ENCODE measurements around the gene TMEM9. TPM values are rescaled to one million over a fixed set of nuclear protein-coding genes. Genes with fewer than 3 reads are reported as not detected.

The TMEM9 gene
- total RNA-seq, 2 experiments from 2014 or later: 21.8 to 23.8 TPM

- POLR2A ChIA-PET: interaction anchor here (0.6 to 1.1 kb wide), 5 partner anchors 38 to 142 kb away, joined by 3 to 6 read pairs (median 3); no protein-coding TSS in a partner anchor
Observed at GRCh38 chr1:201114245-201115131, 39.8 kb downstream of the TMEM9 start.

DNA sequence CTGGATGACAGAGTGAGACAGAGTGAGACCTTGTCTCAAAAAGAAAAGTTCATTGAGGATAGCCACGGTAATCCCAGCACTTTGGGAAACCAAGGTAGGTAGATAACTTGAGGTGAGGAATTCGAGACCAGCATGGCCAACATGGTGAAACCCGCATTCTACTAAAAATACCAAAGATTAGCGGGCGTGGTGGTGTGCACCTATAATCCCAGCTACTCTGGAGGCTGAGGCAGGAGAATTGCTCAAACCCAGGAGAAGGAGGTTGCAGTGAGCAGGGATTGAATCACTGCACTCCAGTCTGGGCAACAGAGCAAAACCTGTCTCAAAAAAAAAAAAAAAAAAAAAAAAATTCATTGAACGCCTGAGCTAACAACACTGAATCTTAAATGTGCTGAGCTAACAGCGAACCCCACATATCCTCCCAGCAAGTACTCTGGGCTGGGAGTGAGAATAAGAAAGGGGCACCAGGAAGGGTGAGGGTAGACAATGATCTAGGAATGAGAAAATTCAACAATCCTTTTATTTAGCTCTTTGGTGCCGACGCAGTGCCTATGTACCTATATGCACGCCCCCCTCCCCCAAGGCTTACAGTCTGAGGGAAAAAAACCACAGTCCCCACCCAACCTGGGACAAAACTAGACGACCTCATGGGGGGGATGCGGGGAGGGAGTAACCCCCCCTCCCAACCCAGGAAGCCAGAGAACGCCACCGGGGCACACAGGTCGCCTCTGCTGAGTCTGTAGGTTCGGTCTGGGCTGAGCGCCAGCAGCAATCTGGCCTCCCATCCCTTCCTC, 40.6 kb downstream of the TMEM9 start:
- POLR2A ChIA-PET: interaction anchor here (0.6 to 1.1 kb wide), 5 partner anchors 39 to 141 kb away, joined by 3 to 6 read pairs (median 3); no protein-coding TSS in a partner anchor

More at GRCh38 chr1:201114245-201115131, 39.8 kb downstream of the TMEM9 start:
- CTCF ChIA-PET: interaction anchor here (0.6 to 2.0 kb wide), 9 partner anchors 29 to 496 kb away, joined by 3 to 9 read pairs (median 4); partner anchors contain the start of gene TMEM9

DNA sequence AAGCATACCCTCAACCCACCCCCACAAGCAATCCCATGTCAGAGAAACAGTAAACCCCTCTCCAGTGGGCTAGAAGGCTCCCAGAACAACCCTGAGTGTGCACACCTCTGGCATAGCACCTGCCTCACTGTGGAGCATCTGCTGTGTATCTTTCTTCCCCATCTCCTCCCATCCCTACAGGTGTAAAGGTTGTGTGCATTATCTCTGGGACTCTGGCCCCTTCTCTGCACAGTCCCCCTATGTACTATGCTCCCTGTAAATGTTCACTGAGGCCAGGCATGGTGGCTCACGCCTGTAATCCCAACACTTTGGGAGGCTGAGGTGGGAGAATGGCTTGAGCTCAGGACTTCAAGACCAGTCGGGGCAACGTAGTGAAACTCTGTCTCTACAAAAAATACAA, 41.3 kb downstream of the TMEM9 start:
- ChIA-PET CTCF (interaction anchor here (0.7 to 1.0 kb wide), 2 partner anchors 69 to 71 kb away, joined by 3 read pairs; no protein-coding TSS in a partner anchor), POLR2A (no interaction called here)

More for the DNA sequence above, 40.6 kb downstream of the TMEM9 start:
- CTCF ChIA-PET: interaction anchor here (0.6 to 2.0 kb wide), 10 partner anchors 28 to 495 kb away, joined by 3 to 9 read pairs (median 4); no protein-coding TSS in a partner anchor

GRCh38 chr1:201112173-201112731, 42.0 kb downstream of the TMEM9 start, which contains the start of gene CACNA1S:
Gene CACNA1S, minus strand, starts transcription at chr1:201112426. Its CDS starts 87 bp downstream, at chr1:201112339.
- POLR2A ChIA-PET: interaction anchor here (0.6 kb wide), 1 partner anchor 54 kb away, joined by 3 read pairs; no protein-coding TSS in a partner anchor
- CTCF ChIA-PET: interaction anchor here (0.7 kb wide), 1 partner anchor 60 kb away, joined by 3 read pairs; no protein-coding TSS in a partner anchor

DNA sequence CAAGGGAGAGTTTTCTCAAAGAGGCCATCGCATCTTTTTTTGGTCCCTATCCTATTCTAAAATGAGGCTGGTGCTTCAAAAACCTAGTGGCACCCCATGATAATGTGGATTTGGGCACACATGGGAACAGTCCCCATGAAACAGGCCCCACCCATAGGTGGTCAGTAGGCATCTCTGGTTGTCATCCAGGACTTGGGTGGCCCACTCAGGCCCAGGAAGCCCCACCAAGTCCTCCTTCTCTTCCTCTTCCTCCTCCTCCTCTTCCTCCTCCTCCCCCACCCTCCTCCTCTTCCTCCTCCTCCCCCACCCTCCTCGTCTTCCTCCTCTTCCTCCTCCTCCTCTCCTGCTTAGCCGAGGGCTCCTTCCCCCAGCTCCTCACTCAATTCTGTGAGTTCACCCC, 42.6 kb downstream of the TMEM9 start:
- CTCF ChIA-PET: no interaction called here
- POLR2A ChIA-PET: no interaction called here

DNA sequence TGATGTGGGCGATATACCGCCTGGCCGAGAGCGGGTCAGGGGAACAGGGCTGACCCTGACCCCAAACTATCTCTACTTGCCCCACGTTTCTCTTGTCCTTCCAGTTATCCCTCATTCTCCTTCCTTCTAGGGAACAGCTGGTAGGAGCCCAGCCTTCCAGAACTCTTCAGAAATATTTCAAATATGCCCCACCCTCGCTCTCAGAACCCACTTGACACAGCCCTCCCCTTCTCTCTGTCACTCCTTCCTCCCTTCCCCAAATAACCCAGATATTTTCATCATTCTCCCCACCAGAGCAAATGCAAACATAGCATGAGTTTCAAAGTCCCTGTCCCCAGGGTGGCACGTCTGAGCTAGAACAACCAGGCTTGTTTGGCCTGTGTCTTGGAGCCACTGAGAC, 43.1 kb downstream of the TMEM9 start:
- CTCF ChIA-PET: no interaction called here
- POLR2A ChIA-PET: no interaction called here

GRCh38 chr1:201110616-201111015, 43.7 kb downstream of the TMEM9 start:
- ChIA-PET POLR2A (no interaction called here), CTCF (no interaction called here)

- ChIA-PET CTCF (no interaction called here), POLR2A (no interaction called here)
Observed at GRCh38 chr1:201110138-201110537, 44.1 kb downstream of the TMEM9 start.

- POLR2A ChIA-PET: no interaction called here
Observed at GRCh38 chr1:201109651-201110050, 44.6 kb downstream of the TMEM9 start.

GRCh38 chr1:201108614-201109013, 45.7 kb downstream of the TMEM9 start:
- ChIA-PET POLR2A (no interaction called here), CTCF (interaction anchor here (1.1 kb wide), 1 partner anchor 129 kb away, joined by 3 read pairs; no protein-coding TSS in a partner anchor)

More at GRCh38 chr1:201109651-201110050, 44.6 kb downstream of the TMEM9 start:
- CTCF ChIA-PET: no interaction called here

- ChIA-PET POLR2A (no interaction called here), CTCF (no interaction called here)
Observed at GRCh38 chr1:201105688-201106087, 48.6 kb downstream of the TMEM9 start.

GRCh38 chr1:201104141-201104540, 50.1 kb downstream of the TMEM9 start:
- POLR2A ChIA-PET: no interaction called here
- CTCF ChIA-PET: no interaction called here

DNA sequence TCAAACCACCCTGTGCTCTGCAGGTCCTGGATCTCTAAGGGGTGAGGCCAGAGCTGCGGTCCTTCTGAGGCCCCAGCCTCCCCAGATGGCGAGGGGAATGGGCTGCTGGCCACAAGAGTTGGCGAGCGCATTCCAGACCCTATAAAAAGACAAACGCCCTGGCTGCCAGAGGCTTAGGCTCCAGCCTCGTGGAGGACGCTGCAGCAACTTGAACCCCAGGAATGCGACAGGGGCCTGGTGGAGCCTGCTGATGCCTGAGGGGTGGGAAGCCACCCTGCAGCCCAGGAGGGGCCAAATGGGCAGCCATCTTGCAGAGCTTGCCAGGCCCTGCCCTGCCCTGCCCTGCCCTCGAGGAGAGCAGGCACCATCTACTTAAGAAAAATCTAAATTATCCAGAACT, 50.6 kb downstream of the TMEM9 start:
- ChIA-PET CTCF (interaction anchor here (1.2 kb wide), 1 partner anchor 16 kb away, joined by 3 read pairs; no protein-coding TSS in a partner anchor), POLR2A (no interaction called here)

DNA sequence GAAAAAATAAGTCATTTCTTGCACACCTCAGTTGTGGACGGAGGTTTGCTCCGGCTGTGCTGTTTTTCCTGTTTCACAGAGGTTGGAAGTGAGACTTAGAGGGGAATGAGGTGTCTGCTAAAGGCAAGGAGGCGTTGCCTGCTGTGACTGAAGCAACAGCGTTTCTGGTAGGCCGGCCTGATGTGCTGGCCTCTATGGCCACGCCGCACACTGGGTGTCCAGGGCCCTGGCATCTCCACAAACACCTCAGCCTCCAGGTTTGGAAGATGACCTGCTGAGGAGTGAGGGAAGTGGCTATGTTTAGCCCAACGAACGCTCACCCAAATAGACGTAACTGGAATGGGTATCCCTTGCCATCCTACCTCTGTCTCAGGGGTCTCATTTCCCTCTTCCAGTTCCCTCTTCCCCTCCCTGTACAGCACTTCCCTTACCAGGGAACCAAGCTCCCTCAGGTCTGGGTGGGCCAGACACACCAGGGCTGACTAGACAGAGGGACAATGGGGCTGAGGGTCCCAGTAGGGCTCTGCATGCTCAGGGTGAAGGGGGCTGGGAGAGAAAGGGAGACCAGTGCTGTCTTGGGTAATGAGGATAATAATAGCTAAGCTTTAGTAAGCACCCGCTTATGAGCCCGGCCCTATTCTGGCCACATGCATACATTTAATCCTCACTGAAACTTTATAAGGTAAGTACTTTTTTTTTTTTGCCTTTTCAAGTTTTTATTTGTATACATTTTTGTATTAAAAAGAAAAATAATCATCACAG, 53.9 kb downstream of the TMEM9 start:
- ChIA-PET CTCF (interaction anchor here (1.3 kb wide), 1 partner anchor 84 kb away, joined by 3 read pairs; no protein-coding TSS in a partner anchor), POLR2A (no interaction called here)

DNA sequence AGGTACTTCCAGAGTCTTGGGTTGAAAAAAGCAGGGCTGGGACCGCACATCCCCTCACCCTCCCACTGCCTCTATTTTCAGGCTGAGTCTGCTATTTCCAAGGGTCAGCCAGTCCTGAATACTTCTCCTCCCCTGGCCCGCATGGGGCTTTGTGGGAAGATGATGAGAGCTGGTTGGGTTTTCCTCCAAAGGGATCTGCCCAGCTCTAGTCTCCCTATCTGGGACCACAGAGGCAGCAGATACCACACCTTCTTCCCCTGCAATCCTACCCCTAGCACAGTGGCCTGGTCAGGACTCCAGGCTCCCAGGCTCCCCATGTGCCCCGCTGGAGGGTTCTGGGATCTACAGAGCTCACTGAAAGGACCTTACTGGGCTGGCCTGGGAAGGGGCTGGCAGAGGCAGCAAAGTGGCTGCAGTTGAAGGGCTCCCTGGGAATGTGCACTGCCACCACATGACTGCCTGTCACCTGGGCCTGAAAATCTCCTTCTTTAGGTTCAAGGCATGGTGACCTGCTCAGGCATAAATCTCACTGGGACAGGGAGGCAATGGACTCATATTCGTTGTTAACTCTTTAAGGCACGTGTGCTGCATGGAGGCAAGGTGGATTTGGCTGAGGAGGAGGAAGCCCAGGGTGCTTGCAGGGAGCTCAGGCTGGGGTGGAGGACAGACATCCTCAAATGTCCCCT, 55.1 kb downstream of the TMEM9 start:
- ChIA-PET POLR2A (no interaction called here), CTCF (interaction anchor here (0.7 to 1.3 kb wide), 2 partner anchors 13 to 83 kb away, joined by 3 read pairs; no protein-coding TSS in a partner anchor)

- CTCF ChIA-PET: interaction anchor here (1.1 kb wide), 1 partner anchor 118 kb away, joined by 3 read pairs; no protein-coding TSS in a partner anchor
Observed at GRCh38 chr1:201096977-201097856, 57.1 kb downstream of the TMEM9 start.

DNA sequence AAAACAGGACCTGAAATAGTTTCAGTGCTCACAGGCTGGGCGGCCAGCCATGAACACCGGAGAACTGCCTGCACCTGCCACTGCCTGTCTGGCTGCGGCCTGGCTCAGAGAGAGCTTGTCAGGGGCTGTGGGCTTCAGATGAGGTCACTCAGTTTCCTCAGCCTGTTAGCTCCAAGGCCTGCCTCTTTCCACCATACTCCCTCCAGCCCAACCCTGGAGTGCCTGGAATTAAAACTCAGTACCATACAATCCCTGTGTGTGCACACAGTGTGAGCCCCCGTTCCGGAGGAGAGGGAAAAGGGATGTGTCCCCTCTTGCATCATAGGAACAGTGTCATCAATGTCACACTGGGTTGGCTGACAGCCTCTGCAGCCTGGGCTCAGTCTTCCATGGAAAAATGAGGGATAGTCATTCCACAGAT, 58.2 kb downstream of the TMEM9 start:
- ChIA-PET POLR2A (no interaction called here), CTCF (interaction anchor here (1.1 kb wide), 1 partner anchor 117 kb away, joined by 3 read pairs; no protein-coding TSS in a partner anchor)

More at GRCh38 chr1:201096977-201097856, 57.1 kb downstream of the TMEM9 start:
- POLR2A ChIA-PET: no interaction called here
